Gastrocnemius medialis (tissue), 4 donors: Measurements from ENCODE around the gene PARD6G. TPM values are rescaled to one million over a fixed set of nuclear protein-coding genes. Genes with fewer than 3 reads are reported as not detected.

Experiments used
- ATAC-seq, 2 donors: fragments of 150-250 bp; one replicate each; pipeline ENCODE4 v1.9.1; 2016
- DNase-seq, 2 donors: peaks; one replicate each; pipeline ENCODE4 v3.0.0-alpha.2; 2019
- H3K27ac ChIP-seq, 4 donors: fragments of 200-600 bp; sonication (generic); 1 replicate in 1 of 4; 2 replicates in 3 of 4; pipeline ENCODE4 v1.5.1; 2016 to 2018; ENCODE audit warnings: mild to moderate bottlenecking in 2 of 4, moderate library complexity in 1 of 4
- H3K27me3 ChIP-seq, 3 donors: fragments of 200-600 bp; sonication (generic) in 2 of 3; 1 replicate in 1 of 3; 2 replicates in 2 of 3; pipeline versions ENCODE4 v1.5.1 to v1.6.0; 2016 to 2019; ENCODE audit warnings: mild to moderate bottlenecking in 1 of 3, moderate library complexity in 1 of 3
- H3K36me3 ChIP-seq, 2 donors: fragments of 200-600 bp; sonication (generic) in 1 of 2; one replicate each; pipeline ENCODE4 v1.5.1; 2017 to 2018
- H3K4me1 ChIP-seq, 2 donors: fragments of 200-600 bp; sonication (generic) in 1 of 2; one replicate each; pipeline ENCODE4 v1.5.1; 2016 to 2017; ENCODE audit warnings: mild to moderate bottlenecking in 2 of 2
- H3K4me3 ChIP-seq, 4 donors: fragments of 200-600 bp; sonication (generic) in 3 of 4; 1 replicate in 1 of 4; 2 replicates in 3 of 4; pipeline ENCODE4 v1.5.1; 2016 to 2019; ENCODE audit warnings: mild to moderate bottlenecking in 2 of 4
- H3K9me3 ChIP-seq, 3 donors: fragments of 200-600 bp; sonication (generic) in 2 of 3; 1 replicate in 1 of 3; 2 replicates in 2 of 3; pipeline ENCODE4 v1.5.1; 2016 to 2019
- POLR2A ChIP-seq, 2 donors: fragments of 450-650 bp; IDR thresholded peaks; one replicate each; pipeline ENCODE4 v1.6.1; 2017; ENCODE audit warnings: antibody characterized with exemption in 2 of 2, mild to moderate bottlenecking in 2 of 2, moderate library complexity in 2 of 2
- in situ Hi-C, 4 donors: fragments of 200-750 bp; cut with MboI; loops; one replicate each; pipeline versions ENCODE4 v1.15.0 to v1.8.0; 2017; ENCODE audit warnings: low sequenced_read_pairs in 4 of 4
- intact Hi-C: fragments of 100-400 bp; cut with DNase I; formaldehyde crosslinking; loops from one replicate; pipeline ENCODE4 v1.15.1; 2023; ENCODE audit warnings: low total_unique reads
- total RNA-seq, 4 donors: library from RNA; depleted of rRNA; stranded (reverse); fragments of >200 nt; gene quantifications; one replicate each; pipeline versions ENCODE4 v1.1.0 to v1.2.3, GENCODE V29; 2016
- TF ChIP-seq, protein P1 (sequence below), 5 experiments: fragments of 450-650 bp in 3 of 5; fragments of 200-600 bp in 2 of 5; sonication (generic) in 2 of 5; IDR thresholded peaks in 4 of 5; conservative IDR thresholded peaks in 1 of 5; 1 replicate in 4 of 5; 2 replicates in 1 of 5; pipeline ENCODE4 v1.5.1; 2016 to 2019; ENCODE audit warnings: antibody characterized with exemption in 5 of 5, mild to moderate bottlenecking in 3 of 5, moderate library complexity in 3 of 5

The PARD6G gene
- total RNA-seq, 4 donors from 2014 or later: 0.39 to 9.2 (median 0.48) TPM

- no peak for ATAC-seq
- no peak for TF ChIP-seq POLR2A (IDR thresholded peaks at IDR 0.05)
- TF ChIP-seq, protein P1, sequence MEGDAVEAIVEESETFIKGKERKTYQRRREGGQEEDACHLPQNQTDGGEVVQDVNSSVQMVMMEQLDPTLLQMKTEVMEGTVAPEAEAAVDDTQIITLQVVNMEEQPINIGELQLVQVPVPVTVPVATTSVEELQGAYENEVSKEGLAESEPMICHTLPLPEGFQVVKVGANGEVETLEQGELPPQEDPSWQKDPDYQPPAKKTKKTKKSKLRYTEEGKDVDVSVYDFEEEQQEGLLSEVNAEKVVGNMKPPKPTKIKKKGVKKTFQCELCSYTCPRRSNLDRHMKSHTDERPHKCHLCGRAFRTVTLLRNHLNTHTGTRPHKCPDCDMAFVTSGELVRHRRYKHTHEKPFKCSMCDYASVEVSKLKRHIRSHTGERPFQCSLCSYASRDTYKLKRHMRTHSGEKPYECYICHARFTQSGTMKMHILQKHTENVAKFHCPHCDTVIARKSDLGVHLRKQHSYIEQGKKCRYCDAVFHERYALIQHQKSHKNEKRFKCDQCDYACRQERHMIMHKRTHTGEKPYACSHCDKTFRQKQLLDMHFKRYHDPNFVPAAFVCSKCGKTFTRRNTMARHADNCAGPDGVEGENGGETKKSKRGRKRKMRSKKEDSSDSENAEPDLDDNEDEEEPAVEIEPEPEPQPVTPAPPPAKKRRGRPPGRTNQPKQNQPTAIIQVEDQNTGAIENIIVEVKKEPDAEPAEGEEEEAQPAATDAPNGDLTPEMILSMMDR (IDR thresholded peaks at IDR 0.05 in 4 of 5, conservative IDR thresholded peaks at IDR 0.05 in 1 of 5): no peak
- no peaks in the 10 kb centered on the region for H3K36me3 ChIP-seq
- intact Hi-C loops (no loop called here), in situ Hi-C loops (no loop called here)
- no peak for DNase-seq
- no peak overlapping the region for H3K27ac ChIP-seq
- no peaks in the 10 kb centered on the region for H3K4me1 ChIP-seq
- H3K27me3 ChIP-seq: no peaks in the 10 kb centered on the region
- no peak overlapping the region for H3K4me3 ChIP-seq
- H3K9me3 ChIP-seq: no peaks in the 10 kb centered on the region
These were observed 63.0 kb downstream of the PARD6G start for GRCh38 chr18:80184243-80184772.

DNA sequence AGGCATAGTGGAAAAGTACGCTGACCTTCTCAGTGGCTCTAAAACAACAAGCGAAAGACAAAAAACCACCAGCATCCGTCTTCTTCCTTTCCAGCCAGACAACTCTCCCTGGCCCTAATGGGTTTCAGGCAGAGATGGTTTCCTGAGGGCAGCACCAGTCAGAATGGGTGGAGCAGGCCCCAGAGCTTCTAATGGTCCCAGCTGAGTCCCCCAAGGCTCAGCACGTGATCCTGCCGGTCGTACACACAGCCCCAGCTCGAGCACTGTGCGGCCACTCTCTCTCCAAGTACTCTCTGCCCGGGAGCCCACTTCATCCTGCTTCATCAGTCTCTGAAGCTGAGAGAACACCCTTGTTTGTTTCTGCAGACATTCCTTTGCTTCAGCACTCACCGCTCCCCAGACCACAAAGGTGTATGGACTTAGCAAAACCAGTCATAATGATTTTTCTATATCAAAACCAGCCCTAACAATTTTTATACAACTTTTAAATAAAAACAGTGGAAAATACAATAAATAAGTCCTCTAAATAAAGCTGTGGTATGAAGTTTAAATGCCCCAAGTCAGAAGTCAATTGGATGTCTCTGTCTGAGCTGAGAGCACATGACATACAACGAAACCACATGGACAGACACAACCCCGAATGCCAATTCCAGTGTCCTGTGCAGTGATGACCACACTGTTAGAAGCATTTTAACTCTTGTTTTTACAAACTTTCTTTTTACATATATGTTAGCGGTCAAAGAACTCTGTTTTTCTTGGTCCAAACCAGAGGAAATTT, 63.9 kb downstream of the PARD6G start:
- no peaks in the 10 kb centered on the region for H3K27me3 ChIP-seq
- H3K4me3 ChIP-seq: no peak overlapping the region
- in situ Hi-C loops: no loop called here
- intact Hi-C loops: no loop called here
- TF ChIP-seq POLR2A (IDR thresholded peaks at IDR 0.05): no peak
- TF ChIP-seq, protein P1 (IDR thresholded peaks at IDR 0.05 in 4 of 5, conservative IDR thresholded peaks at IDR 0.05 in 1 of 5): no peak
- H3K9me3 ChIP-seq: no peaks in the 10 kb centered on the region
- no peak overlapping the region for H3K27ac ChIP-seq
- H3K4me1 ChIP-seq: no peaks in the 10 kb centered on the region
- ATAC-seq: no peak
- H3K36me3 ChIP-seq: no peaks in the 10 kb centered on the region
- no peak for DNase-seq

DNA sequence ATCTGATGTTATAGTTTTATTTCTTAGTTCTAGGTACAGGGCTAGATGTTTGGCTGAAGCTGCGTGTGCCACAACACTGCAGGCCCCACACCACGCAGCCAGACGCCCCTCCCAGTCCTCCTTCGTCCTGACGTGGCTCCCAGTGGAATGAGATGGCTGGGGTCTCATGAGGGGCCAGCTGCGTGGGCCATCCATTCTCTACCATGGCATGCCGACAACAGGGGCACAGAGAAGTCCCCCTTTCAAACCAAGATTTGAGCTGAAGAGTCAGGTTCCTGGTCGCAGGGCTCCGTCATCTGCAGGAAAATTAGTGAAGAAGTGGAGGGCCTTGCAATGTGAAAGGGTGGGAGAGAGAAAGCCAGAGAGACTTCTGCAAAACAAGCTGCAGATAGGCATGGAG, 64.5 kb downstream of the PARD6G start:
- DNase-seq: no peak
- H3K36me3 ChIP-seq: no peaks in the 10 kb centered on the region
- H3K4me3 ChIP-seq: no peak overlapping the region
- H3K4me1 ChIP-seq: no peaks in the 10 kb centered on the region
- TF ChIP-seq, protein P1 (IDR thresholded peaks at IDR 0.05 in 4 of 5, conservative IDR thresholded peaks at IDR 0.05 in 1 of 5): no peak
- TF ChIP-seq POLR2A (IDR thresholded peaks at IDR 0.05): no peak
- intact Hi-C loops (no loop called here), in situ Hi-C loops (no loop called here)
- no peaks in the 10 kb centered on the region for H3K9me3 ChIP-seq
- no peak overlapping the region for H3K27ac ChIP-seq
- H3K27me3 ChIP-seq: no peaks in the 10 kb centered on the region
- ATAC-seq: no peak

DNA sequence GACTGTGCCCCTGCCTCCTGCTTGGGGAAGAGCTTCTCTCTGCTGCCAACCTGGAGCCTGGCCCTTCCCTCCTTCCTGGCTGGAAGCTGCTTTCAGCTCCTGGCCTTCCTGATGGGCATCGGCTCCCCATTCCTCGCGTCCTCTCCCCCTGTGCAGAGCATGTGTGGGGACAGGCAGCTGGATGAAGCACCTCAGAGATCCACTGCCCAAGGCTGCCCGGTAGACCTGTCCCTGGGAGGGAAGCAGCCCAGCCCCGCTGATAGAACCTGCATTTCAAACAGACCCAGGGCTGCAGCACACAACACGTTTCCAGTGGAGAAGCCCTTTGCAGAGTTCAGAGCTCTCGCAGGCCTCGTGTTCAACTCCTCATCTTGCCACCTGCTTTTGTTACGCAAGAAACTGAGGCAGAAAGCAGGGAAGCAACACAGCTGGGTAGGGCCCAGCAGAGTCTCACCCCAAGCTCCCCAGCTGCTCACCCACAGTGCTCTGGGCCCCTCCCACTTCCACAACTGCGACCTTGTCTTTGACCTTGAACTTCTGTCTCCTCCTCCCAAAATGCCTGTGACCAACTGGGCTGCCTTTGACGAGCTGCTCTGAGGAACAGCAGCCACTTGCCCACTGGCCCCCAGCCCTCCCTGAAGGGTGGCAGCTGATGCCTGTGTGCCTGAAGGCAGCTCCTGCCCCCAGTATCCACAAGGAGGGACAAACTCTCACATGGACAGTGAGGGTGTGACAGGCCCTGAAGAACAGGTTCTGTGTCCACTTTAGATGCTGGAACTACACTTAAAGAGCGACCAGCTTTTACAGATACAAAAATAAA, 65.5 kb downstream of the PARD6G start:
- DNase-seq (no peak), ATAC-seq (no peak)
- TF ChIP-seq POLR2A (IDR thresholded peaks at IDR 0.05): no peak
- TF ChIP-seq, protein P1 (IDR thresholded peaks at IDR 0.05 in 4 of 5, conservative IDR thresholded peaks at IDR 0.05 in 1 of 5): no peak
- intact Hi-C loops: no loop called here
- Histone ChIP-seq H3K27ac (no peak overlapping the region), H3K27me3 (no peaks in the 10 kb centered on the region), H3K4me3 (no peak overlapping the region), H3K4me1 (no peaks in the 10 kb centered on the region), H3K36me3 (no peaks in the 10 kb centered on the region), H3K9me3 (no peaks in the 10 kb centered on the region)
- in situ Hi-C loops: no loop called here
